ENCODE measurements around the gene FXYD6. TPM values are rescaled to one million over a fixed set of nuclear protein-coding genes. Genes with fewer than 3 reads are reported as not detected.

The FXYD6 gene
- polyA plus RNA-seq, 1 experiment: 21.4 TPM

DNA sequence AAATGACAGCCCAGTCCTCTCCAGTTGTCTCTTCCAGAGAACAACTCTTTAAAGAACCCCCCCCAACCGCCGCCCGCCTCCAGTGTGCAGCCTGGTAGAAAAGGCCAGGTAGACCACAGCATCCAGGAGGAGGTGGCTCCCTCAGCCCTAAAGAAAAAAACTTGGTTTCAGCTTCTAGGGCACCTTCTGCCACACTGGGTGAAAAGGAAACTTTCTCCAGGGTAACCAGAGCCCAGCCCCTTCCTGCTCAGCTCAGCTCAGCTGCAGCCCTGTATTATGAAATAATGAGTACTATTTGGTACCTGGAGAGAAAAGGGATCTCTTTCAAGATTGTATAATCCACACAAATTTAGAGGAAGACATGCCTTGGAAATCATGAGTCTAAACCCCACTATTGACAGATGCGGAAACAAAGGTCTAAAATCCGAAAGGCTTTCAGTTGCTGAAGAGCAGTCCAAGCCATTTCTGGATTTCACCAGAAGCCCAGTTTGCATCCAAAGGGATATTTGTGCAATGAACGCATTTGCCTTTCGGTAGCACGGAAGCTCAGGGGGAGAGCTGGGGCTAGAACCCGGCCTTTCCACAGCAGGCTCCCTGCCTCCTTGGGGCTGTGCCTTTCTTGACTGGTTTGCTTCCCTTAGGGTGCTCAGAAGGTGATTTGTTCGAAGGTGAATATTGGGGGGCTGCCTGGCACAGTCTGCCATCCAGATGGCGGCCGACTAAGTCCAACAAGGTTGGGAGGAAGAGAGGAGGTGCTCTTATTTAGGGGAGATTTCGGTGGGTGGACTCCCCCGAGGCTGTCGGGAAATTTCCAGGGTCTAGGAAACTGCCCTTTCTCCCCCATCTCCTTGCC lies 3.3 kb downstream of the FXYD6 start:
- Histone ChIP-seq H3K27ac (ENCODE audit: low read depth, low read length) (no peak overlapping the region), H3K9me3 (ENCODE audit: control insufficient read depth, insufficient read depth, low read length) (no peaks in the 10 kb centered on the region; the same call in 1 of the 2 replicates), H3K4me3 (ENCODE audit: low read depth, low read length) (no peak overlapping the region), H3K27me3 (ENCODE audit: control insufficient read depth, insufficient read depth, low read length) (peaks cover 54% of the 10 kb centered on the region)
- ChIA-PET POLR2A (no interaction called here), CTCF (no interaction called here)
- no peak for TF ChIP-seq CTCF (IDR thresholded peaks at IDR 0.05; ENCODE audit: low read depth, low read length)
- no peak for DNase-seq (ENCODE audit: low read depth, low spot score)

GRCh38 chr11:117872420-117872961 lies 4.0 kb downstream of the FXYD6 start:
- Histone ChIP-seq H3K27ac (ENCODE audit: low read depth, low read length) (no peak overlapping the region), H3K4me3 (ENCODE audit: low read depth, low read length) (no peak overlapping the region), H3K9me3 (ENCODE audit: control insufficient read depth, insufficient read depth, low read length) (no peaks in the 10 kb centered on the region; the same call in 1 of the 2 replicates), H3K27me3 (ENCODE audit: control insufficient read depth, insufficient read depth, low read length) (peaks cover 54% of the 10 kb centered on the region)
- no peak for DNase-seq (ENCODE audit: low read depth, low spot score)
- POLR2A ChIA-PET: no interaction called here
- TF ChIP-seq CTCF (IDR thresholded peaks at IDR 0.05; ENCODE audit: low read depth, low read length): no peak
- CTCF ChIA-PET: no interaction called here

GRCh38 chr11:117871784-117872183 lies 4.7 kb downstream of the FXYD6 start:
- POLR2A ChIA-PET: no interaction called here
- Histone ChIP-seq H3K27ac (ENCODE audit: low read depth, low read length) (no peak overlapping the region), H3K27me3 (ENCODE audit: control insufficient read depth, insufficient read depth, low read length) (peaks cover 47% of the 10 kb centered on the region), H3K4me3 (ENCODE audit: low read depth, low read length) (no peak overlapping the region), H3K9me3 (ENCODE audit: control insufficient read depth, insufficient read depth, low read length) (no peaks in the 10 kb centered on the region; the same call in 1 of the 2 replicates)
- TF ChIP-seq CTCF (IDR thresholded peaks at IDR 0.05; ENCODE audit: low read depth, low read length): no peak
- CTCF ChIA-PET: no interaction called here
- no peak for DNase-seq (ENCODE audit: low read depth, low spot score)

DNA sequence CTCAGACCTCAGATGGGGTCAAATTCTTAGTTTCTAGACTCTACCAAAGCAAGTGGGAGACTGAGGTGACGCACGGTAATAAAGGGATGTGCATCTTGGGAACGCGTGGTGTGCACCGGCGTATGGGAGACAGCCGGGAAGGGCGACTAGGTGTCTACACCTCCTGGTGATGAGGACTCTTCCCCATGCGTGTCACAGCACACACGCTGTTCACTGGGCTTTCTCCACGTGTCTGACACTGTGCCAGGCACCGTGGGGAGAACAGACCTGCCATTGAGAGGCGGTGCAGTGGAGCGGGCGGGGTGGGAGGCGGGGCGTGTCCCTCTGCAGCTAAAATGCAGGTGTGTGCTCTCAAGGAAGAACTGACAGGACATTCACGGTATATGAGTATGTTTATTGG lies 5.3 kb downstream of the FXYD6 start:
- POLR2A ChIA-PET: no interaction called here
- CTCF ChIA-PET: no interaction called here
- no peak for DNase-seq (ENCODE audit: low read depth, low spot score)
- no peak for TF ChIP-seq CTCF (IDR thresholded peaks at IDR 0.05; ENCODE audit: low read depth, low read length)
- H3K27me3 ChIP-seq (ENCODE audit: control insufficient read depth, insufficient read depth, low read length): peaks cover 46% of the 10 kb centered on the region
- H3K9me3 ChIP-seq (ENCODE audit: control insufficient read depth, insufficient read depth, low read length): no peaks in the 10 kb centered on the region; the same call in 1 of the 2 replicates
- no peak overlapping the region for H3K4me3 ChIP-seq (ENCODE audit: low read depth, low read length)
- no peak overlapping the region for H3K27ac ChIP-seq (ENCODE audit: low read depth, low read length)
